ENCODE data around the gene FAM217B.

FAM217B gene

DNA sequence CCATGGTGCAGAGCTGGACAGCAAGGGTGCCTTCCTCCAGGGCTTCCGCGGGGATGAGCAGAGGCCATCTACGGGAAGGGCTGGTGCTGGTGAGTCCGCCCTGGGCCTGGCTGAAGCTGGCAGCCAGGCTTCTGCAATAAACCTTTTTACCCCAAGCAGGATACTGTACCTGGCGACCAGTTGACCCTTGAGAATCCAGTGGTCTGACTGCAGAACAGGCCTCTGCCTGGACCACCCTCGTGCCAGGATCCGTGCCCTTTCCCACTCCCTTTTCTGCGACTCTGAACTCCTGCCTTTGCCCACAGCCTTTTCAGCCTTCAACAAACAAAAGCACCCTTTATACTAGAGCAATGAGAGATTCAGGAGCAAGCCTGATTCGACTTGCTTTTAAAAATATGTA lies 36.9 kb downstream of the FAM217B start:
- no peak for DNase-seq

DNA sequence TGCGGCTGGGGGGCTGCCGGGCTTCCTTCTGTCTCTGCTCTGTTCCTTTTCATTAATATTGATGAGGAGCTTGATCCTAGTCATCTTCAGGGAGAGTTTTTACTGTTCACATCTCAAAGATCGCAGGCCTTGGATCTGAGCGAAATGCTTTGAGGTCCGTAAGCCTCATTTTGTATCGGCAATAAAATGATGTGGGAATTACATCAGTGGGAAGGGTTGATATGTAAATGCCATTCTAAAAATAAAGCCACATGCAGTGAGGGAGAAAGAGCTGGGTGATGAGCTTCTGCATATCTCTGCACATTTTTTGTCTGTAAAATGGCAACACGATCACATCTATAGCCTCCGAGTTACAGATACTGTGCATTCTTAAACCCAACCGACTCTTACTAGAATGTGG lies 42.9 kb downstream of the FAM217B start:
- no peak for DNase-seq

DNA sequence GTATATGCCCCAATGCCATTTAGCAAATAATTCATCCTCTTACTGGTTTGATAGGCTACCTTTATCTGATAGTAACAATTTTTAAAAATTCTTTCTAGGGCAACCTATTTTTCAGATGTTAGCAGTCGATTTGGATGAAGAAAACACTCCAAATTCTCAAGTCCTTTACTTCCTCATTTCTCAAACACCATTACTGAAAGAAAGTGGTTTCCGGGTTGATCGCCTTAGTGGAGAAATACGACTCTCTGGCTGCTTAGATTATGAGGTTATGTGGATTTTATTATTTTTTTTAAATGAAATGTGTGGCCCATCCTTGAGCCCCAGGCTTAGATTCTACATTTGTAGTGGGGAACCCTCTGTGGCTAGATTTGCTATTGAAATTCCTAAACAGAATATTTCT lies 44.4 kb downstream of the FAM217B start:
- DNase-seq: no peak

DNA sequence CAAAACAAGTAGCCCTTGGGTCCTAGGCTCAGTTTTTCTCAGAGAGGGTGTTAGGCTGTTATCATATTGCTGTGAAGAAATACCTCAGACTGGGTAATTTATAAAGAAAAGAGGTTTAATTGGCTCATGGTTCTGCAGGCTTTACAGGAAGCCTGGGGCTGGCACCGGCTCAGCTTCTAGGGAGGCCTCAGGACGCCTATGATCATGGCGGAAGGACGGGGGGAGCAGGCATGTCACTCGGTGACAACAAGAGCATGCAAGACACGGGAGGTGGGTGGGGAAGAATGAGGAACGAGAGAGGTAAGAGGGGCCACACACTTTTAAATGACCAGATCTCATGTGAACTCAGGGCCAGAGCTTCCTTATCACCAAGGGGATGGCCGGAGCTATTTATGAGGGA lies 45.0 kb downstream of the FAM217B start:
- no peak for DNase-seq

DNA sequence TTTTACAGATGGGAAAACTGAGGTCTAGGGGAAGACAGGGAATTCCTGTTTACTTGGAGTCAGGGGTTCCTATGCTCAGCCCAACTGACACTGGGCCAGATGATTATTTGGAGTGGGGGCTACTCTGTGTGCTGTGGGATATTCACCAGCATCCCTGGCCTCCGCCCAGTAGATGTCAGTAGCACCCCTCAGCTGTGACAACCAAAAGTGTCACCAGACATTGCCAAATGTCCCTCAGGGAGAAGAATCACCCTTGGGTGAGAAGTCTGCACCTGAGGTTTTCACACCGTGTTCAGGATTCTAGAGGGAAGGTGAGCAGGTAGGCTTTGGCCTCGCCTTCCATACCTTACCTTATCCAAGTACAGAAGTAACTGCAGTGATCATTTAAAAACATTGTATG lies 45.7 kb downstream of the FAM217B start:
- no peak for DNase-seq

DNA sequence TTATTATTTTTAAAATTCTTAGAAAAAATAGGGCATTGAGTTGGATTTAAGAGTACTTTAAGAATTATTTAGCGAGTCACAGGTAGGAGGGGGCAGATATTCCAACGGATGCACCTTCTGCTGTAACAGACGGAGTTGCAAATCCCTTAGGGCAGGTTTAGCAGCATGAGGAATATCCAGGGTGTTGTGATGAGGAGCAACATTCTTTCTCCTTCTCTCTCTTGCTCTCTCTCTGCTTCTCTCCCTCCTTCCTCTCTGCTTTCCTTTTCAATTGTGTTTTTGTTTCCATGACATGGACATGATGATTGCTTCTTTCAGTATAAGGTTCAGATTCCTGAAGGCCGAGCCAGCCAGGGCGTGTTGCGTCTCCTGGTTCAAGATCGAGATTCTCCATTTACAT lies 46.9 kb downstream of the FAM217B start:
- no peak for DNase-seq

DNA sequence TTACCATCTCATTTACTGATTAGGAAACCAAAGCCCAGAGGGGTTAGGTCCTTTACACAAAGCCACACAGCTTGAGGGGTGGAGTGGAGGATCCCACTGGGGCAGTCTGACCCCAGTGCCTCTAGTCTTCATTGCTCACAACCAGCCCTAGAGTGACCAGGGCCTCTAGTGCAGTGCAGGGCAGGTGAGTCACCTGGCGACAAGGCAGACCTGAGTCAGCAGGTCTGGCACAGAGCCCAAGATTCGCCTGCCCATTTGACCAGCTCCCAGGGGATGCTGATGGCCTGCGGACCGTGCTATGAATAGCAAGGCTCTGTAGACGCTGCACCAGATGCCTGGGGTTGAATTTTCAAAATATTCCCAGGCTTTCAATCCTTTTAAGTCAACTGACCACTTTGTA lies 48.0 kb downstream of the FAM217B start:
- DNase-seq: no peak

DNA sequence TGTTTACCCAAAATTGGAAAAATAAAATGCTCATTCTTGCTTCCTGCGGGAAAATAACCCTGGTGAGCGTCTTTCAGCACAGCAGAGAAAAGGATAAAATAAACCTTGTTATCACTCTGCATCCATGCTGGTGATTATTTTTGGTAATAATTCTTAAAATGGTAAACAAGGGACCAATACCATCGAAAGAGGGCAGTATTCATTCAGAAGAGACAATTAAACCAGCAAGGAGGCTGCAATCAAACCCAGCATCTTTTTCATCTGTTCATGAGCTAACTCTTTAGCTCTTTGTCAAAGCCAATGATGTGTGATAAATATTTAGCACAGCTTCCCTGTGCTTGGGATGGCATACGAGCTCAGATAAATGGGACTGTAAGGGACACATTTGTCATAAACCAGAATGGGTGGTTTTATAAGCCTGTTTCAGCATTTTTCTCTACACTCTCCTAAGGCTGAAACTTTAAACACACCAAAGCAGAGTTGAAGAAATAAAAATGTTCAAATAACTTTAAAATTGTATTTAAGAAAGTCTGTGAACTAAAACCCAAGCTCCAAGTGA lies 52.4 kb downstream of the FAM217B start:
- no peak for DNase-seq

DNA sequence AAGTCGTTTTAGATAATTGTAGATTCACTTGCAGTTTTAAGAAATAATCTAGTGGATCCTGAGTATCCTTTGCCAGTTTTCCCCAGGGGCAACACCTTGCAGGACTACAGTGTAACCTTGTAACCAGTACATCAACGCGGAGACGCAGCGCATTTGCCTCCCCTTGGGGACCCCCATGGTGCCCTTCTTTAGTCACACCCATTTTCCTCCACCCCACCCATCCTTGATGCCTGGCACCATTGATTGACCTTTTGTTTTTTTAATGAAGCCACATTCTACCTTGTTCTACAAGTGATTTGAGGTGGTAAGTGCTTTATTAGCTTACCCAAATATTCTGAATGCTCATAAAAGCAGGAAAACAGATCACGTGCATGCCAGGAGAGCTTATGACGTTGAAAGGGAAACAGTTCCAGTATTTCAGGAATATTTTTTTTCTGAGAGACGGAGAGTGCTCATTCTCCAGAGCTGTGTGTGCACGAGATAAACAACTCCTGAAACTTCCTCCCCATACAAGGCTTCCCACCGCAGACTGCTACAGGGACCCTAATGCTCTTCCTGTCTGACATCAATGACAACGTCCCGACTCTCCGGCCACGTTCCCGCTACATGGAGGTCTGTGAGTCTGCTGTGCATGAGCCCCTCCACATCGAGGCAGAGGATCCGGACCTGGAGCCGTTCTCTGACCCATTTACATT lies 53.7 kb downstream of the FAM217B start:
- no peak for DNase-seq

DNA sequence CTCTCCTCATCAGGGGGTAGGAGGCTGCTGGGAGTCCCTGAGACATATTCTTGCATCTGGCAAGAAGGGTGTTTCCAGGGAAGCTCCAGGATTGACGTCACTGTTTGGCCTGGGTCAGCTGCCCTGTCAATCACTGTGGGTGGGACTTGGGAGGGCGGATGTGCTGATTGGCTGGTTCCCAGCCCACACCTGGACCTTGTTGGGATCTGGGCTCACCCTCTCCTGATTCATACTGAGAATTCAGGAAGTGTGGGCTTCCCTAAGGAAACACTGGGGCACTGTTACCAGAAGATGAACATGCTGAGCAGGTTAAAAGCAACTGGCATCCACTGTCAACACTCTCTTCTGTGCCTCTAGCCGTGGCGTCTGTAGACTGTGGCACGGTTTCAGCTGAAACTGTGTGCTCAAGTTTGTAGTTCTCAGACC lies 54.5 kb downstream of the FAM217B start:
- no peak for DNase-seq

DNA sequence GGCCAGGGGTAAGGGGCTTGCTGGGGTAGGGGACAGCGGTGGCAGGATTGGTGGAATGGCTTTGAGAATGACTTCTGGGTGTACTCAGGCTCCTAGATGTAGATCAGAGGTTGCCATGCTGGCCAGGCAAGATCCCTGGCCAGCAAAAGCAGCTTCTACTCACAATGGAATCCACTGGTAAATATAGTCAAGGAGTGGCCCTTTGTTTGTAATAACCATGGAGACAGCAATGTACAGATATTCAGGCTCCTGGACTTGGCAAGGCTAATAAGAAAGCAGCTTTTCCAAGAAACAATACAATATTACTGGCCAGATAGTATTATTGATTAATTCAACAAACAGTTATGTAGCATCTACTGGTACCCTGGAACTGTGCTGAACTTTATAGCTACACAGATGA lies 55.9 kb downstream of the FAM217B start:
- no peak for DNase-seq

DNA sequence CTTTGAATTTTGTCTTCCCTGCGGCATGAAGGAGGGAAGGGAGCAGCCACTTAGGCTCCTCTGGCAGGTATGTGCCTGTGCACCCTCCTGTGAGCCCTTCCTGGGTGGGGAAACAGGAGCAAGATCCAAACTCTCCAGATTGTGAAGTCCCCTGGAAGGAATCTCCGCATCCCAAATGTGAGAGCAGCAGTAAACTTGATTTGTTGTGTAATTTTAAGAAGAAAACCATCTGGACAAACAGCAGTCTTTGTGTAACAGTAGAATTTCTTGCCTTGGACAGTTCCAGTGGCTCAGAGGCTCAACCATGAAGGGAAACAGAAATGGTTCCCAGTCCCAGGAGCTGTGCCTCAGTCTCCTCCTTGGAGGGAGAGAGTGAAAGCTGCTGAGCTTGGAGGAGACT lies 57.7 kb downstream of the FAM217B start:
- DNase-seq: no peak

All from CD4-positive, alpha-beta T cell treated with Interleukin-6 for 4 hours (primary cell).